ENCODE results near the gene BLM.
"Not testable (repeated sequence)": the region's sequence is repeated elsewhere in the genome, so short reads cannot be mapped to it uniquely, and the experiment has no call there.

BLM gene

DNA sequence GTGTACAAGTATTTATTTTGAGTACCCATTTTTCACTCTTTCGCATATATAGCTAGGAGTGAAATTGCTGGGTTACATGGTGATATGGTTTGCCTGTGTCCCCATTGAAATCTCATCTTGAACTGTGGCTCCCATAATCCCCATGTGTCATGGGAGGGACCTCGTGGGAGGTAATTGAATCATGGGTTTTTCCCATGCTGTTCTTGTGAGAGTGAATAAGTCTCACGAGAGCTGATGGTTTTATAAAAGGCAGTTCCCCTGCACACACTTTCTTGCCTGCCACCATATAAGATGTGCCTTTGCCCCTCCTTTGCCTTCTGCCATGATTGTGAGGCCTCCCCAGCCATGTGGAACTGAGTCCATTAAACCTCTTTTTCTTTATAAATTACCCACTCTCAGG lies 23.4 kb downstream of the BLM start:
- DNase-seq: not testable (repeated sequence)

GRCh38 chr15:90742087-90742486 lies 24.9 kb downstream of the BLM start:
- DNase-seq: no peak

DNA sequence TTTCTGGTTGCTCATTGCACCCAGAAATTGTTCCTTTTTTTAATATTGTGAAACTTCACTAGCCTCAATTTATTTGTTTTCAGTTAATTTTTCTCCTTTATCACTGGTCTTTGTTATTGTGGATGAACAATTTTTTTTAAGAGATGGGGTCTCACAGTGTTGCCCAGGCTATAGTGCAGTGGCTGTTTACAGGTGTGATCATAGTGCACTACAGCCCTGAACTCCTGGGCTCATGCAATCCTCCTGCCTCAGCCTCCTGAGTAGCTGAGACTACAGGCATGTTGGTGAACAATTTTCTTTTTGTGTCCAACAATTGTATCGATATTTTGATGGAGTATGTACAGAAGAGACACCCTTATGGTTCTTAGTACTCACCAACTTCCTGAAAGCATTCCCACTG lies 26.3 kb downstream of the BLM start:
- DNase-seq: no peak

DNA sequence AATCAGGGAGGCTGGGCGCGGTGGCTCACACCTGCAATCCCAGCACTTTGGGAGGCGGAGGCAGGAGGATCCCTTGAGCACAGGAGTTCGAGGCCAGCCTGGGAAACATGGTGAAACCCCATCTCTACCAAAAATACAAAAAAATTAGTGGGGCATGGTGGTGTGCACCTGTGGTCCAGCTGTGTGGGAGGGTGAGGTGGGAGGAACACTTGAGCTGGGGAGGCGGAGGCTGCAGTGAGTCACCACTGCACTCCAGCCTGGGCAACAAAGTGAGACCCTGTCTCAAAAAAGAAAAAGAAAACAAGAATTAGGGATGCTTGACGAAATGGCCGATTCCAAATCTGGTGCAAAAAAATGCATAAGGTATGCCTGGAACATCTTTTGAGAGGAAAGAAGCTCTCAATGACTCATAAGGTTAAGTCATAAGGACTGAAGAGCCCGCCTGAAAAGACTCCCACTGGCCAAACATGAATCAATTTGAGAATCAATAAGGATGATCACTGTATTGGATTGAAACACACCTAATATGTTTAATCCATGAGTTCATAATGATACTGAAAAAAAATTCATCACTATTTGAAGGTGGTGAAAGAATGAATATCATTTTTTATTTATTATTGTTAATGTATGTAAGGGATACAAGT lies 27.7 kb downstream of the BLM start:
- DNase-seq: no peak

DNA sequence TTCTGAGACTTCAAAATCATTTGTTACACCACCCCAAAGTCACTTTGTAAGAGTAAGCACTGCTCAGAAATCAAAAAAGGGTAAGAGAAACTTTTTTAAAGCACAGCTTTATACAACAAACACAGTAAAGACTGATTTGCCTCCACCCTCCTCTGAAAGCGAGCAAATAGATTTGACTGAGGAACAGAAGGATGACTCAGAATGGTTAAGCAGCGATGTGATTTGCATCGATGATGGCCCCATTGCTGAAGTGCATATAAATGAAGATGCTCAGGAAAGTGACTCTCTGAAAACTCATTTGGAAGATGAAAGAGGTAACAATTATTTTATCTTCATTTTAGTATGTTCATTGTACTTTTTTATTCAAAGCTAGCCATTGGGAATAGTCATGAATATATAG lies 32.6 kb downstream of the BLM start:
- no peak for DNase-seq

DNA sequence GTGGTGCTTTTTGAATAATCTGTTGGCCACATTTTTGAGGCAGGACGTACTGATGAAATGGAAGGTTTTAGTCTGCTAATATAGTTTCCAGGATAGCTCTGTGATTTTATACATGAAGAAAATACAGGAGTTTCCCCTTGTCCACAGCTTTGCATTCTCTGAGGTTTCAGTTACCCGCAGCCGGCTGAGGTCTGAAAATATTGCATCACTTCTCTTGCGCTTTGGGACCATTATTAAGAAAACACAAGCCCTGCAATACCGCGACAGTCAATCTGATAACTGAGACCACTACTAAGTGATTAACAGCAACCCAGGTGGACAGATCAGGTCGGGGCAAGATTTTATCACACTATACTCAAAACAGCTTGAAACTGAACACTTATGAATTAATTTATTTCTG lies 33.0 kb downstream of the BLM start:
- DNase-seq: no peak

DNA sequence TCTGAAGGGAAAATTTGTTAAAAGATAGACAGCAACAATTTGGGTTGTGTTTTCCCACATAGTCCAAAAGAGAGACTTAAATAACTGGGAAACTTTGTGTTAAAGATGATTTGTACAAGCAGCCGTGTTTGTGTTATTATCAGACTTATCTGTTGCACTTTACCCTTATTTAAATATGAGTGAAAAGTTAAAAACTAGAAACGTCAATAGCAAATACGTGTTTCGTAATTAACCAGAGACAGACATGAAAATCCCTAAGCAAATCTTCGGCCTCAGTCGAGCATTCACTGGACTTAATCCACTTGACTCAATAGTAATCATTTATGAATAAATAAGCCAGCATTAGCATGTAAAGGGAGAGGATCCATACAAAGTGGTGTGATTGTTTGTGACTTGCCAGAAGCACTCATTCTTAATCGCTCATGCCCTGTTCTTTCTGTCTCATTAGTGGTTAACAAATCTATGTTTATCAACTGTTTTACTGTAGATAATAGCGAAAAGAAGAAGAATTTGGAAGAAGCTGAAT lies 34.2 kb downstream of the BLM start:
- DNase-seq: no peak

DNA sequence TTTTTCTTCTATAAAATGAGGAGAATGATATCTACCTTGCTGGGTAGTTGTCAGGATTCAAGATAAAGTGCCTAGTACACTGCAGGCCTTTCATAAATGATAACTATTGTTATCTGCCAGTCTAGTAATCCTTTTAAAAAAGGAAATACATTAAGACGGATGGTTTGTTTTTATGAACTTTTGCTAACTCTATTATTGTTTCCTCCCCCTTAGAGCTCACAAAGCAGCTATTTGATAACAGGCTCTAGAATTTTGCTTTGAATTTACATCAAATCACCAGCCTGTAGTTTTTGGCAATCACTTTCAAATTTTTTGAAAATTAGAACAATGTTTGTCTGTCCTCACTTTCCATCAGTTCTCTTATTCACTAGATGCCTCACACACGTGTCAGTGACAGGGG lies 39.8 kb downstream of the BLM start:
- DNase-seq: no peak

GRCh38 chr15:90757461-90757860 lies 40.3 kb downstream of the BLM start:
- no peak for DNase-seq

DNA sequence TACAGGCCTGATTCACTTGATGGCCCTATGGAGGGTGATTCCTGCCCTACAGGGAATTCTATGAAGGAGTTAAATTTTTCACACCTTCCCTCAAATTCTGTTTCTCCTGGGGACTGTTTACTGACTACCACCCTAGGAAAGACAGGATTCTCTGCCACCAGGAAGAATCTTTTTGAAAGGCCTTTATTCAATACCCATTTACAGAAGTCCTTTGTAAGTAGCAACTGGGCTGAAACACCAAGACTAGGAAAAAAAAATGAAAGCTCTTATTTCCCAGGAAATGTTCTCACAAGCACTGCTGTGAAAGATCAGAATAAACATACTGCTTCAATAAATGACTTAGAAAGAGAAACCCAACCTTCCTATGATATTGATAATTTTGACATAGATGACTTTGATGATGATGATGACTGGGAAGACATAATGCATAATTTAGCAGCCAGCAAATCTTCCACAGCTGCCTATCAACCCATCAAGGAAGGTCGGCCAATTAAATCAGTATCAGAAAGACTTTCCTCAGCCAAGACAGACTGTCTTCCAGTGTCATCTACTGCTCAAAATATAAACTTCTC lies 43.6 kb downstream of the BLM start:
- DNase-seq: no peak

DNA sequence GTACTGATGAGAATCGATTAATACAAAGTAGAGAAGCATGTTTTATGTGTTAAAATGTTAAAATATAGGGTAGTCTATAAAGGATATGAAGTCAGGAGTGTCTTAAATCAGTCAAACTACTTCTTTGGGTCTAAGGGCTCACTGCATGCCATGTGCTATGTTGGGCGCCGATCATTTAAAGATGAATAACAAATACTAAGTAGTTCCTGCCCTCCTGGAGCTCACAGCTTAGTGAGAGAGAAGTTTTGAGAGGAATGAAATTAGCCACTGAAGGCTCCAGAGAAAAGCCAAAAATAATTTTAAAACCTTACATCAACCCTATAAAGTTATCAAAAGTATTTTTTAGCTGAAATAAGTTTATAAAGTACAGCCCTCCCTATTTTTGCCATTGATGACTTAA lies 44.5 kb downstream of the BLM start:
- DNase-seq: no peak

DNA sequence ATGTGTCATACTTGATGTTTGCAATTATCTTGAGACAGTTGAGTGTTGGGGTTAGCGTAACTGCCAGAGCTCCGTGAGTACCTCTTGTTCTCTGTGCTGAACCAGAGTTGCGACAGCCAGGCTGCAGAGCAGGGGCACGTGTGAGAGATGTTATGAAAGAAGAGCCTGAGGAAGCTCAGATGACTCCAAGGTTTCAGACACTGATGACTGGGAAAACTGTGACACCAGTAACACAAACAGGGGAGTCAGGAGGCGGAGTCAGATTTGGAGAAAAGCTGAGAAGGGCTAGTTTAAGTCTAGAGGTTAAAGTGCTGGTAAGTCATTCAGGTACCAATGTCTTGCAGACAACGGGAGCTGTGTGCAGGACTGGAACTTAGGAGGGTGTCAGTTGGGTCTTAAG lies 45.0 kb downstream of the BLM start:
- no peak for DNase-seq

DNA sequence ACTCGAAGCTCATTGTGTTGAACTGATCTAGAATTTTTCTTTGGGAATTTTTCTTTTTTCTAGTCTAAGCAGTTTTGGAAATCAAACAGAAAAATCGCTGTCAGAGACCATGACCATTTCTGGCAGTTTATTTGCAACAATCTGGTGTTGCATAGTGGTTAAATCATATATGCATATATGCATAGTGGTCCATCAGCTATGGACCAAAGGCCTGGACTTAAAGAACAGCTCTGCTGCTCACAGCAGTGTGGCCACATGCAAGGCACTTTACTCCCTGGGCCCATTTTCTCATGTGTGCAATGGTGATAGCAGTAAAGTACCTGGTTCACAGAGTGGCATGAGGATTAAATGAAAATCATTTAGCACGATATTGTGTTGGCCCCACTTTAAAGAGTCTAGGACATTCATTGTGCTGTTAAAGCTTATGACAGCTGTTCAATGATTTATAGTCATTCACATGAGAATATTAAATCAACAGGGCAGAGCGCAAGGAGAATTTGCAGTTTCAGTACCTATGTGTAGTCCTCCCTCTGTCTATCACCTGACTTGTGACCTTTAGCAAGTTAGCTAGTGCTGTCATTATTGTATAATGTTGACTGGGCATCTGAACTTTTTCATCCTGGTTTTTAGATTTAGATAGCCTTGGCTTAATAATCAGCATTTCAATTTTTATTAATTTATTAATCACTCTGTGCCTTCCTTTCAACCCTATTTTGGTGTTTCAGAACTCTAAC lies 46.4 kb downstream of the BLM start:
- no peak for DNase-seq

- no peak for DNase-seq
These were observed 48.4 kb downstream of the BLM start for GRCh38 chr15:90765531-90765930.

GRCh38 chr15:90765966-90766365 lies 48.8 kb downstream of the BLM start:
- DNase-seq: no peak

DNA sequence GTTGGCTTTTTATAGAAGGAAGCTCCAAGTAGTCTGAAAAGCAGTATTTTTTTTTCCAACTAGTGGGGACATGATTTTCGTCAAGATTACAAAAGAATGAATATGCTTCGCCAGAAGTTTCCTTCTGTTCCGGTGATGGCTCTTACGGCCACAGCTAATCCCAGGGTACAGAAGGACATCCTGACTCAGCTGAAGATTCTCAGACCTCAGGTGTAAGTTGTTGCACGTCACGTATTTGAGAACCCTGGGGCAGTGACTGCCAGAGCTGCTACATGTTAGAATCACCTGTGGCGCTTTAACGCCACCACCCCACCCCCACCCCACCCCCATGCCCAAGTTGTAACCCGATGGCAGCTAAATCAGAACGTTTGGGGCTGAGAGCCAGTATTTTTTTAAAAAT lies 52.2 kb downstream of the BLM start:
- no peak for DNase-seq

GRCh38 chr15:90773485-90773884 lies 56.3 kb downstream of the BLM start:
- no peak for DNase-seq

DNA sequence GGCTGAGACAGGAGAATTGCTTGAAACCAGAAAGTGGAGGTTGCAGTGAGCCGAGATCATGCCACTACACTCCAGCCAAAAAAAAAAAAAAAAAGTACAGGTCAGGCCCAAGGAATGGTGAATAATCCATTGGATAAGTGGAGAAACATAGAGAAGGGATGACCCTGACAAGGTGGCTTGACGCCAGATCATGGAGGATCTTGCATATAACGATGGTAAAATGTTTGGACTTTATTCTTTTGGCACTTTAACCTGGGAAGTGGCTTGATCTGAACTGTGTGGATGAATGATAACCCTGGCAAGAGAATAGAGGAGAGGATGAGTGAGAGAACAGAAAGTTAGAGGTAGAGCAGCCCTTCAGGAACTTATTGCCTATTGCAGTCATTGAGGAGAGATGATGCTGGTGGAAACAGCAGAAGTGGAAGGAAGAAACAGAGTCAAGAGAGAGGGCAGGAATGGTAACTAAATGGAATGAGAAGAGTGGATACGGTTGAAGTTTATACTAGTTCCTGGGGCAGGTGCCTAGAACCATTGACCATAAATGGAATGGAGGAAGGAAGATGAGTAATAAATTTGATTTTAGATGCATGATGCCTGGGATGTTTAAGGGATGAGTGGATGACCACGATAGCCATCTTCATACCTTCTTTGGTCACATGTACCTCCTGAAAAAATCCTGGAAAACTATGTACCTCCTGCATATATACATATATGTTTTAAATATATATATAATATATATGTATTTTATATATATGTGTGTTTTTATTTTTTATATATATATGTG lies 57.8 kb downstream of the BLM start:
- no peak for DNase-seq

- DNase-seq: no peak
These were observed 63.8 kb downstream of the BLM start for GRCh38 chr15:90780916-90781315.

DNA sequence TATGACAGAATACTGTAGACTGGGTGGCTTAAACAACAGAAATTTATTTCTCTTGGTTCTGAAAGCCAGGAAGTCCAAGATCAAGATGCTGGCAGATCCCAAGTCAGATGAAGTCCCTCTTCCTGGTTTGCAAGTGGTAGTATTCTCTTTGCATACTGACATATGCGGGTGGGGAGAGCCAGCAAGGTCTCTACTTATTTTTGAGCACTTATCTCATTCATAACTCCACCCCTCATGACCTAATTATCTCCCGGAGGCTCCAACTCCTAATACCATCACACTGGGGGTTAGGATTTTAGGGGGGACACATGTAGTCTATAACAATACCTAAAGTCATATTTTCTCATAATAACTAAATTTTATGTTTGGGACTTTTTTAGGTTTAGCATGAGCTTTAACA lies 65.3 kb downstream of the BLM start:
- no peak for DNase-seq

- DNase-seq: no peak
These were observed 70.7 kb downstream of the BLM start for GRCh38 chr15:90787881-90788280.

- DNase-seq: no peak
These were observed 72.3 kb downstream of the BLM start for GRCh38 chr15:90789462-90789861.

GRCh38 chr15:90790057-90790456 lies 72.9 kb downstream of the BLM start:
- DNase-seq: no peak

All from activated gamma-delta T cell (primary cell).